ENCODE data around the gene TMEM11.

- no peak for TF ChIP-seq CTCF (IDR thresholded peaks at IDR 0.05)
- TF ChIP-seq POLR2AphosphoS5 (IDR thresholded peaks at IDR 0.05; ENCODE audit: low read depth, low read length) = no peak
- TF ChIP-seq REST (IDR thresholded peaks at IDR 0.05; ENCODE audit: insufficient read depth in 1 of 2, low read depth in 2 of 2, low read length in 1 of 2) = no peak
These were observed 2.0 kb upstream of the TMEM11 start for GRCh38 chr17:21215935-21216334.
